GM21737 (cell line): ENCODE data around the gene NR1D1.

Experiments used
- ATAC-seq: cut with Tn5 transposase; IDR thresholded peaks from one replicate; pipeline ENCODE4 v1.9.1; 2021; ENCODE audit warnings: mild to moderate bottlenecking, moderate library complexity; ENCODE audit not compliant: unreplicated experiment

NR1D1 gene

GRCh38 chr17:40097931-40098845, 2.2 kb downstream of the NR1D1 start:
- ATAC-seq: no peak

GRCh38 chr17:40097087-40097486, 3.3 kb downstream of the NR1D1 start:
- ATAC-seq: no peak

GRCh38 chr17:40095944-40096791, 4.2 kb downstream of the NR1D1 start:
- peak; percentile 48 for ATAC-seq

- ATAC-seq: no peak
These were observed 4.9 kb downstream of the NR1D1 start for GRCh38 chr17:40095351-40095943.

- ATAC-seq: no peak
These were observed 5.5 kb downstream of the NR1D1 start for GRCh38 chr17:40094874-40095273.

- no peak for ATAC-seq
These were observed 6.7 kb downstream of the NR1D1 start for GRCh38 chr17:40093580-40094201.

- no peak for ATAC-seq
These were observed 7.3 kb downstream of the NR1D1 start for GRCh38 chr17:40093005-40093579.

GRCh38 chr17:40092581-40092980, 7.8 kb downstream of the NR1D1 start:
- ATAC-seq: no peak

GRCh38 chr17:40091691-40092397, 8.5 kb downstream of the NR1D1 start:
- ATAC-seq: no peak

- ATAC-seq: no peak
These were observed 9.9 kb downstream of the NR1D1 start for GRCh38 chr17:40090237-40091119.

- ATAC-seq: no peak
These were observed 11.1 kb downstream of the NR1D1 start for GRCh38 chr17:40089077-40089895.

GRCh38 chr17:40087903-40088718, 12.3 kb downstream of the NR1D1 start:
- no peak for ATAC-seq

GRCh38 chr17:40087049-40087794, 13.2 kb downstream of the NR1D1 start:
- no peak for ATAC-seq

- no peak for ATAC-seq
These were observed 14.0 kb downstream of the NR1D1 start for GRCh38 chr17:40086150-40087044.

GRCh38 chr17:40084477-40084876, 15.9 kb downstream of the NR1D1 start:
- ATAC-seq: no peak

- no peak for ATAC-seq
These were observed 20.8 kb downstream of the NR1D1 start for GRCh38 chr17:40079545-40079944.
